ENCODE data around the gene CAMKK2. TPM values are rescaled to one million over a fixed set of nuclear protein-coding genes. Genes with fewer than 3 reads are reported as not detected.

The CAMKK2 gene
- polyA plus RNA-seq, 1 donor from 2014 or later, result 29.2 TPM

DNA sequence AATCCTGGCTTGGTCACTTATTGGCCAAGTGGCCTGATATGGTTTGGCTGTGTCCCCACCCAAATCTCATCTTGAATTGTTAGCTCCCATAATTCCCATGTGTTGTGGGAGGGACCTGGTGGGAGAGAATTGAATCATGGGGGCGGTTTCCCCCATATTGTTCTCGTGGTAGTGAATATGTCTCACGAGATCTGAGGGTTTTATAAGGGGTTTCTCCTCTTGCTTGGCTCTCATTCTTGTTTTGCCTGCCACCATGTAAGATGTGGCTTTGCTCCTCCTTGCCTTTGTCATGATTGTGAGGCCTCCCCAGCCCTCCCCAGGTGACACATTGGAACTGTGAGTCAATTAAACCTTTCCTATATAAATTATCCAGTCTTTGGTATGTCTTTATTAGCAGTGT lies 105.4 kb downstream of the CAMKK2 start:
- no peak overlapping the region for H3K27ac ChIP-seq (ENCODE audit: low read length)
- H3K27me3 ChIP-seq (ENCODE audit: insufficient read depth, low read depth, low read length), result no peaks in the 10 kb centered on the region
- H2AFZ ChIP-seq (ENCODE audit: low read depth, low read length), result no peak overlapping the region
- H3K9me2 ChIP-seq (ENCODE audit: insufficient read depth, low read length), result no peaks in the 10 kb centered on the region
- no peak overlapping the region for H3K4me2 ChIP-seq (ENCODE audit: low read length)
- no peak for TF ChIP-seq POLR2AphosphoS5 (IDR thresholded peaks at IDR 0.05)
- TF ChIP-seq TAF1 (IDR thresholded peaks at IDR 0.05; ENCODE audit: low read depth), result no peak
- TF ChIP-seq MXI1 (conservative IDR thresholded peaks at IDR 0.05; ENCODE audit: poor library complexity, severe bottlenecking), result no peak
- TF ChIP-seq EZH2 (IDR thresholded peaks at IDR 0.05; ENCODE audit: borderline replicate concordance, insufficient read depth, low read length, poor library complexity, severe bottlenecking), result no peak
- no peak for TF ChIP-seq SMC3 (conservative IDR thresholded peaks at IDR 0.05; ENCODE audit: poor library complexity)
- no peak for TF ChIP-seq RAD21 (conservative IDR thresholded peaks at IDR 0.05)
- TF ChIP-seq, protein P1, sequence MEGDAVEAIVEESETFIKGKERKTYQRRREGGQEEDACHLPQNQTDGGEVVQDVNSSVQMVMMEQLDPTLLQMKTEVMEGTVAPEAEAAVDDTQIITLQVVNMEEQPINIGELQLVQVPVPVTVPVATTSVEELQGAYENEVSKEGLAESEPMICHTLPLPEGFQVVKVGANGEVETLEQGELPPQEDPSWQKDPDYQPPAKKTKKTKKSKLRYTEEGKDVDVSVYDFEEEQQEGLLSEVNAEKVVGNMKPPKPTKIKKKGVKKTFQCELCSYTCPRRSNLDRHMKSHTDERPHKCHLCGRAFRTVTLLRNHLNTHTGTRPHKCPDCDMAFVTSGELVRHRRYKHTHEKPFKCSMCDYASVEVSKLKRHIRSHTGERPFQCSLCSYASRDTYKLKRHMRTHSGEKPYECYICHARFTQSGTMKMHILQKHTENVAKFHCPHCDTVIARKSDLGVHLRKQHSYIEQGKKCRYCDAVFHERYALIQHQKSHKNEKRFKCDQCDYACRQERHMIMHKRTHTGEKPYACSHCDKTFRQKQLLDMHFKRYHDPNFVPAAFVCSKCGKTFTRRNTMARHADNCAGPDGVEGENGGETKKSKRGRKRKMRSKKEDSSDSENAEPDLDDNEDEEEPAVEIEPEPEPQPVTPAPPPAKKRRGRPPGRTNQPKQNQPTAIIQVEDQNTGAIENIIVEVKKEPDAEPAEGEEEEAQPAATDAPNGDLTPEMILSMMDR (IDR thresholded peaks at IDR 0.05; ENCODE audit: poor library complexity, severe bottlenecking), result no peak
- TF ChIP-seq EP300 (conservative IDR thresholded peaks at IDR 0.05; ENCODE audit: poor library complexity, severe bottlenecking), result no peak
- TF ChIP-seq, protein P2, sequence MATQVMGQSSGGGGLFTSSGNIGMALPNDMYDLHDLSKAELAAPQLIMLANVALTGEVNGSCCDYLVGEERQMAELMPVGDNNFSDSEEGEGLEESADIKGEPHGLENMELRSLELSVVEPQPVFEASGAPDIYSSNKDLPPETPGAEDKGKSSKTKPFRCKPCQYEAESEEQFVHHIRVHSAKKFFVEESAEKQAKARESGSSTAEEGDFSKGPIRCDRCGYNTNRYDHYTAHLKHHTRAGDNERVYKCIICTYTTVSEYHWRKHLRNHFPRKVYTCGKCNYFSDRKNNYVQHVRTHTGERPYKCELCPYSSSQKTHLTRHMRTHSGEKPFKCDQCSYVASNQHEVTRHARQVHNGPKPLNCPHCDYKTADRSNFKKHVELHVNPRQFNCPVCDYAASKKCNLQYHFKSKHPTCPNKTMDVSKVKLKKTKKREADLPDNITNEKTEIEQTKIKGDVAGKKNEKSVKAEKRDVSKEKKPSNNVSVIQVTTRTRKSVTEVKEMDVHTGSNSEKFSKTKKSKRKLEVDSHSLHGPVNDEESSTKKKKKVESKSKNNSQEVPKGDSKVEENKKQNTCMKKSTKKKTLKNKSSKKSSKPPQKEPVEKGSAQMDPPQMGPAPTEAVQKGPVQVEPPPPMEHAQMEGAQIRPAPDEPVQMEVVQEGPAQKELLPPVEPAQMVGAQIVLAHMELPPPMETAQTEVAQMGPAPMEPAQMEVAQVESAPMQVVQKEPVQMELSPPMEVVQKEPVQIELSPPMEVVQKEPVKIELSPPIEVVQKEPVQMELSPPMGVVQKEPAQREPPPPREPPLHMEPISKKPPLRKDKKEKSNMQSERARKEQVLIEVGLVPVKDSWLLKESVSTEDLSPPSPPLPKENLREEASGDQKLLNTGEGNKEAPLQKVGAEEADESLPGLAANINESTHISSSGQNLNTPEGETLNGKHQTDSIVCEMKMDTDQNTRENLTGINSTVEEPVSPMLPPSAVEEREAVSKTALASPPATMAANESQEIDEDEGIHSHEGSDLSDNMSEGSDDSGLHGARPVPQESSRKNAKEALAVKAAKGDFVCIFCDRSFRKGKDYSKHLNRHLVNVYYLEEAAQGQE (IDR thresholded peaks at IDR 0.05; ENCODE audit: borderline replicate concordance), result no peak
- H3K4me3 ChIP-seq (ENCODE audit: low read length), result no peak overlapping the region
- no peaks in the 10 kb centered on the region for H3K36me3 ChIP-seq (ENCODE audit: insufficient read depth, low read length)
- H3K9me3 ChIP-seq (ENCODE audit: low read length), result no peaks in the 10 kb centered on the region
- no peaks in the 10 kb centered on the region for H3F3A ChIP-seq (ENCODE audit: insufficient read depth, low read length, poor library complexity, severe bottlenecking)
- H4K20me1 ChIP-seq (ENCODE audit: insufficient read depth), result no peaks in the 10 kb centered on the region
- H3K79me2 ChIP-seq (replicated peaks; ENCODE audit: insufficient read depth, low read length), result no peaks in the 10 kb centered on the region
- H3K9ac ChIP-seq (ENCODE audit: low read length), result no peak overlapping the region

DNA sequence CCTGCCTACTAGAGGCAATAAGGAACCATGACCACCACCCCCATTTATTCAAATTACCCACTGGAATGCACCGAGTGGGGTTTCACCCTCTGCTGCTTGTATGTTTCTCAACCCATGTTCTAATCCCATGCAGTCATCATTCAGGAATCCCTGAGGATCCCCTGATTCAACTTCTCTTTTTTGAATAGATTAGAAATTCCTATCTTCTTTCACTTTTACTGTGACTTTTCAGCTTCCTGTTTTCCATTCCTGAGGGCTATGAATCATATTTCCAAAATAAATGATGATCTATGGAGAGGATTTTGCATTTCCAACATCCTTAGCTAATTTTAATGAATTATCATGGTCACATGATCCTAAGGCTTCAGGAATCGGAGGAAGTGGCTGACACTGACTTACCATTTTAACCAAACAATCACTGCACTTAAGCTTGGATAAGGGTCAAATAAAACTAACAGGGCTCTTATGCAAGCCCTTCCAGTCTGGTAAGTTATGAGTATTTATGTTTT lies 105.9 kb downstream of the CAMKK2 start:
- H3K9ac ChIP-seq (ENCODE audit: low read length), result no peak overlapping the region
- H3K4me2 ChIP-seq (ENCODE audit: low read length), result no peak overlapping the region

More for the DNA sequence above, 105.9 kb downstream of the CAMKK2 start:
- Histone ChIP-seq H3K9me2 (ENCODE audit: insufficient read depth, low read length) (no peaks in the 10 kb centered on the region), H3K27ac (ENCODE audit: low read length) (no peak overlapping the region), H3K27me3 (ENCODE audit: insufficient read depth, low read depth, low read length) (no peaks in the 10 kb centered on the region), H3K36me3 (ENCODE audit: insufficient read depth, low read length) (no peaks in the 10 kb centered on the region), H4K20me1 (ENCODE audit: insufficient read depth) (no peaks in the 10 kb centered on the region), H3K79me2 (replicated peaks; ENCODE audit: insufficient read depth, low read length) (no peaks in the 10 kb centered on the region), H3K9me3 (ENCODE audit: low read length) (no peaks in the 10 kb centered on the region), H3F3A (ENCODE audit: insufficient read depth, low read length, poor library complexity, severe bottlenecking) (no peaks in the 10 kb centered on the region), H2AFZ (ENCODE audit: low read depth, low read length) (no peak overlapping the region), H3K4me3 (ENCODE audit: low read length) (no peak overlapping the region)
- no peak for TF ChIP-seq EZH2 (IDR thresholded peaks at IDR 0.05; ENCODE audit: borderline replicate concordance, insufficient read depth, low read length, poor library complexity, severe bottlenecking)
- TF ChIP-seq POLR2AphosphoS5 (IDR thresholded peaks at IDR 0.05), result no peak
- no peak for TF ChIP-seq MXI1 (conservative IDR thresholded peaks at IDR 0.05; ENCODE audit: poor library complexity, severe bottlenecking)
- TF ChIP-seq TAF1 (IDR thresholded peaks at IDR 0.05; ENCODE audit: low read depth), result no peak
- TF ChIP-seq EP300 (conservative IDR thresholded peaks at IDR 0.05; ENCODE audit: poor library complexity, severe bottlenecking), result no peak
- TF ChIP-seq, protein P1 (IDR thresholded peaks at IDR 0.05; ENCODE audit: poor library complexity, severe bottlenecking), result no peak
- no peak for TF ChIP-seq RAD21 (conservative IDR thresholded peaks at IDR 0.05)
